Fibroblast of skin of left biceps (primary cell): ENCODE results near the gene CDC42SE1.
A peak's percentile ranks its signal among the peaks of the same experiment; 100 is the strongest.

Experiments
- DNase-seq, 2 experiments: peaks; one replicate each; pipeline ENCODE4 v3.0.0-alpha.2; 2013; ENCODE audit warnings: low read depth in 2 of 2

Gene CDC42SE1

DNA sequence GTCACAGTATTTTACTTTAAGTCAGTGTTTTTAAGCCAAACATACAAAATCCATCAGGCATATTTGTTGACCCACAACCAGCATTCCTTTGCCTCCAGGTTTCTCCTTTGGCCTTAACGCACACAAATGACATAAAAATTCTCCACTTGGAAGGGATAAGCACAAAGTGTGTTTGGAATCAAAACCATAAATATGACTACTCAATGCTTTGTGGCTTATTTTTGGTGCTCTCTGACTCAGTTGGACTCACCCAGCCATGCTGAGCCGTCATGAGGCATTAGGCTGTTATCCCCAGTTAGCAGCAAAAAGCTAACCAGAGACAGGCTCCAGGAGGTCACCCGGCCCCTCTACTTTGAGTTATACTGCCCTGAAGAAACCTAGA lies 50.2 kb downstream of the CDC42SE1 start:
- DNase-seq = peak in 1 of 2 experiments; percentile 13

GRCh38 chr1:151008244-151009205 lies 50.9 kb downstream of the CDC42SE1 start, which contains the start of gene PRUNE1:
Gene PRUNE1 (plus strand): TSS chr1:151008449. CDS start chr1:151008633, 184 bp downstream.
- peak; percentile 84 for DNase-seq

GRCh38 chr1:151007853-151008243 lies 51.6 kb downstream of the CDC42SE1 start:
- no peak for DNase-seq

- peak; percentile 40 to 50 for DNase-seq
Measured at GRCh38 chr1:151006327-151007052, 52.9 kb downstream of the CDC42SE1 start, which contains the start of gene MINDY1. Gene MINDY1 (minus strand): TSS chr1:151006902. CDS start chr1:151002617, 4,285 bp downstream.

GRCh38 chr1:151005729-151006319 lies 53.6 kb downstream of the CDC42SE1 start:
- no peak for DNase-seq

DNA sequence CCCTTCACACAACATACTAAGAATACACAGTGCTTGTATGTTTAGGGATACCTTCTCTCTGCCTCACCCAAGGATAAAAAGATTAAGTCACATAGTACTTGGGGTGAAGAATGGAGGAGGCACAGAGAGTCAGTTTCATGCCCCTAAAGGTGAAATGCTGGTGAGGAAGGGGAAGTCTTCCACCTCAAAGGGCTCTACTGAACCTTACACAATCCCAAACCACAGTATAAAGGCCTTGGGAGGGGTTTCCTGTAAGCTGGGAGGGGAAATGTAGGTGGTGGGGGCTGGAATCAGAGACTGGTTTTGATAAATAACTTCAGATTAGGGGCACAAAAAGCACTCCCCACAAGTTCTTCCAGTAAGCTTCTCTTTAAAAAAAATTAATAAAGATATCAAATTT lies 56.2 kb downstream of the CDC42SE1 start:
- no peak for DNase-seq

DNA sequence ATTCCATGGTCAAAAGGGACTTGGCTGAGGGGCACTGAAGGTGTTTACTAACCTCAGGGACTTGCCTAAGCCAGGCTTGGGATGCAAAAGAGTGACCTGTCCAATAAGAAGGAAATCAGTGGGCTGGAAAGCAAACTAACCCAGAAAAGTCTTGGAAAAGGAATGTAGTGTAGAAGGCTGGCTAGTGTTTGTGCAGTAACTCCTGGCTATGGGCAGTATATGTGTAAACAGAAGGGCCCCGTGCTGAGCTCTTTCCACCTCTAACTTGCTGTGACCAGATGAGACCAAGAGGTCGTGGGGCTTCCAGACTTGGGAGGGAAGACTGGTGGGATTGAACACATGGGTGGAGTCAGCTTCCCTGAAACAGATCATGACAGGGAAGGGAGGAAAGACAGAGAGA lies 56.8 kb downstream of the CDC42SE1 start:
- DNase-seq = no peak

DNA sequence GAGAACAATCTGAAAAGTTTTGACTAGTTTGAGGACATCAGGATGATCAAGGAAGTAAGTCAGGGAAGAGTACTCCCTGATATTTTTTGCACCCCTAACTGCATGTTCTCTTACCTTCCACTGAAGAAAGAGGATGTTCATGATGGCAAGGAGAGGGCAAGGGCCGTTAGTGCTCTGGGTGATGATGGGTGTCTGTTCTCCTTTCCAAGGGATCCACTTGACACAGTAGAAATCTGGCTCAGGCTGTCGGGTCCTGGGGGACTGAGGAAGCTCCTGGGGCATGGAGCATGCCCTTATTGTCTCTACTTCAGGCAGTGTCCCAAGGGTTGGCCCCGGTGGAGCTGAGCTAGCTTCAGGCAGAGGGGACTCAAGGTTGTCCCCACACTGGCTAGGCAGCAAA lies 57.4 kb downstream of the CDC42SE1 start:
- no peak for DNase-seq

- DNase-seq = no peak
Measured at GRCh38 chr1:151001602-151002001, 57.8 kb downstream of the CDC42SE1 start.
